Astrocyte (in vitro differentiated cells and primary cell): ENCODE measurements around the gene OSBPL6.

Experiments used
- CTCF ChIP-seq: IDR thresholded peaks from 2 replicates; pipeline ENCODE4 v1.5.1; 2011; ENCODE audit warnings: low read depth, mild to moderate bottlenecking, inconsistent platforms, low read length, moderate library complexity; ENCODE audit not compliant: insufficient read depth
- EZH2 ChIP-seq: IDR thresholded peaks from 2 replicates; pipeline ENCODE4 v1.6.1; 2012; ENCODE audit warnings: mild to moderate bottlenecking, low read length, inconsistent platforms; ENCODE audit not compliant: insufficient read depth

- TF ChIP-seq CTCF (no peak), EZH2 (no peak)
Observed at GRCh38 chr2:178419123-178419522, 224.8 kb downstream of the OSBPL6 start.
